Stimulated activated CD4-positive, alpha-beta T cell treated with anti-CD3 and anti-CD28 coated beads, Interleukin-4, amount 100 ng/mL, for 1 hour (primary cell): ENCODE measurements around the gene EYA4.

ENCODE experiments used
- DNase-seq: peaks from one replicate; pipeline ENCODE4 v3.0.0-alpha.2; 2020

Gene EYA4

GRCh38 chr6:133468591-133468990 lies 227.4 kb downstream of the EYA4 start:
- DNase-seq, result no peak

DNA sequence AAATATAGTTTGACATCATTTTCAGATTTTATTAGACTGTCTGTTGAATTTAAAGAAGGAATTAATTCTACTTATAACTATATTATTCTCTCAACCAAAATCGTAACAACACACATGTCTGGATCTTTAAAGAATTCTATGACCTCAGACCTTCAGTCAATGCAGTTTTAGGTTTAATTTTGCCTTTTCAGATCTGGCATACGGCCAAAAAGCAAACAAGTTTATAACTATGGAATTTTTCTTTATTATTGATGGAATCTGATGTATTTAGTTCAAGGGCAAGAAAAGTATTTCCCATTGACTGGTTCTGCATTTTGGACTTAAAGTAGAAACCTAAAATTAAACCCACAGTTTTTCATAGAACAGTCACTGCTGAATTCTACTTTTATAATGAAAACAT lies 233.4 kb downstream of the EYA4 start:
- no peak for DNase-seq

GRCh38 chr6:133478673-133479072 lies 237.5 kb downstream of the EYA4 start:
- DNase-seq, result no peak

DNA sequence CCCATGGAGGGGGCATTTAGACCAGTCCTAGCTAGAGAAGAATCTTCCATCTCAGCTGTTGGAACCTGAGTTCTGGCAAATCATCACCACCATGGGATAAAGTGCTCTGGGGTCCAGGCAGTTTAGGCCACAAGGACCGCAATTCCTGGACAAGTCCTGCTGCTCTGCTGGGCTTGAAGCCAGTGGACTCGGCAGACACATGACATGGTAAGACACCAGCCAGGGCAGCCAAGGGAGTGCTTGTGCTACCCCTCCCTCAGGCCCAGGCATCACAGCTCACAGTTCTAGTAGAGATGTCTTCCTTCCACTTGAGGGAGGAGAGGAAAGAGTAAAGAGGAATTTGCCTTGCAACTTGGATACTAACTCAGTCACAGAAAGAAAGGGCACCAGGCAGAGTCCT lies 246.0 kb downstream of the EYA4 start:
- DNase-seq, result no peak

GRCh38 chr6:133495205-133495903 lies 254.2 kb downstream of the EYA4 start:
- DNase-seq, result no peak

GRCh38 chr6:133499662-133500061 lies 258.5 kb downstream of the EYA4 start:
- DNase-seq, result no peak

- no peak for DNase-seq
Observed at GRCh38 chr6:133501675-133502270, 260.6 kb downstream of the EYA4 start.

DNA sequence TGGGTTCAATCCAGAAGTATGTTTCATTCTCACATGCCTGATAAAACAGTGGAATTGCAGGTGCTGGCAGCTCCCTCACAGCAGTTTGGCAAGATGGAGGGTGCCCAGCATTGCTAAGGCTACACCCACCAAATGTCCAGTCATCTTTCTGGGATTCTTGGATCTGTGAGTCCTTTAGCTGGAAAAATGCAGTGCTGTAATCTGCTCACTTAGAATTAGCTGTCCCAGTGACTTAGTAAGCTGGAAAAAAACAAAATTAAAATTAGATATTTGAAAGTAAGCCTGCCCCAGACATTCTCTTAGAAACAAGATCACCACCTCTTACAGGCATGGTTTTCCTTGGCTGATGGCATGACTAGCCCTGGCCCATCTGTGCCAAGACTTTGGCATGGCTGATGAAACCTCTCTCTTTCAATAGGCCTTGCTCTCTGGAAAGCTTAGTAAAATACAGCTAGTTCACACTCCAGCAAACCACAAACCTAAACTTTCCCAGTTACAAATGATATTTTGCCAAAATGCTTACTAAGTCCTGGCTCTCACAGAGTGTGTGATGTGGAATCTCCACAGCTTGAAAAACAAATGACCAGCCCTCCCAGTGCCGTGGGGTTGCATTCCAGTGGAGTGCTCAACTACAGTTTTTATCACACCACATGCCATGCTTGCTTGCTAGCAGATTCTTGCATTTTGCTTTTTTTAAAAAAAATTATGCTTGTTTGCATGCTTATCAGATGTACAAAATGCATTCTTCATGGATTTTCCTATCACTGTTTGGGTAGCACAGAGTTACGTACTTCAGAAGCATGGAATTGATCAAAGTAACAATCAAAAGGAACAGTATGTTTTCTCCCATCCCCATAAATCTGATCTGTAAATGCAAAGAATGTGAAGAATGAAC lies 261.5 kb downstream of the EYA4 start:
- DNase-seq, result no peak

GRCh38 chr6:133503336-133503729 lies 262.2 kb downstream of the EYA4 start:
- DNase-seq, result no peak

DNA sequence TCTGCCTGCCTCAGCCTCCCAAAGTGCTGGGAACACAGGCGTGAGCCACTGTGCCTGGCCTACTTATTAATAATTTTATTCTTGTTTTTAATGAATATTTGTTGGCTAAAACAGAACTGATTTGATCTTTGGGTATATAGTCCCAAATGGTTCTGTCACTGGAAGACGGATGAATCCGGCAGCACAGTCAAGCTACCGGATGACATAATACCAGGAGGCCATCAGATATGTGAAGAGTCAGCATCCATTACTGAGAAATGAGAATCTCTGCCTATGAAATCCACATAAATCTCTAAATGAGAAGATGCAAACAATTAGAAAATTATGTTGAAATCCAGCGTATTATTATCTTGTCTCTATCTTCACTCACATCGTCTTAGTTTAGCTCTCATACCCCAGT lies 263.0 kb downstream of the EYA4 start:
- no peak for DNase-seq

DNA sequence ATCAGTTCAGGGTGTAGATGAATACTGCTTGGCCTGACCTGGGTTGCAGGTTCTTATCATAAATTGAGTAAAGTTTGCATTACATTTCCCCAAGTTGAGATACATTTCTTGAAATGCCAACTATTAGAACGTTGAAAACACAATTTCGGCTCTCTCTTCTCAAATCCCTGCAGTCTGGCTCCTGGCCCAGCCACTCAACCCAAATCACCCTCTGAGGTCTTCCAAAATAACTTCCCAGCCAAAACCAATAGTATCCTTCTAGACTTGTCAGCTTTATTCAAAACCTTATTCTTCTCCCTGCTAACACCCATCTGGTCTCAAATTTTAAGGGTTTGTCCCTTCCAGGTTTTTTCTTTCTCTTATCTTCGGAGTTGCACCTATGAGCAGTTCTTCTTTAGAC lies 263.6 kb downstream of the EYA4 start:
- DNase-seq, result no peak

DNA sequence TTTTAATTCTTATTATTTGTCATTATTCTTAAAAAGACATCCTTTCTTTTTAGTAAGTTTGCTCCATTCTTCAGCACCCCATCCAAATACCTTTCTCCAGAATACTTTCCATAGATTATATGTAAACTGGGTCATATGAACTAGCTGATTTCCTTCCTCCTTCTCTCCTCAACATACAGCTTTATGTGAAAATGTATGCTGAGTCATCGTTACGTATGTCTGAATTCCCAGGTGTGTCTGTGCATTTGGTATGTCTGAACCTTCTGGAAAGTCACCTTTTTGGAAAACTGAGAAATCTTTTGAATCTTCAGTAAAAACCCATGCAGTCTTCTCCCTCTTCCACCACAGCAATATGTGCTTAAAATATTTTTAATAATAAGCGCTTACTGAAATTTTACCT lies 264.5 kb downstream of the EYA4 start:
- DNase-seq, result no peak

GRCh38 chr6:133512410-133513016 lies 271.4 kb downstream of the EYA4 start:
- DNase-seq, result peak; percentile 3

- no peak for DNase-seq
Observed at GRCh38 chr6:133523816-133524215, 282.7 kb downstream of the EYA4 start.

GRCh38 chr6:133526436-133526835 lies 285.3 kb downstream of the EYA4 start:
- DNase-seq, result no peak

GRCh38 chr6:133528566-133528965 lies 287.4 kb downstream of the EYA4 start:
- DNase-seq, result no peak

DNA sequence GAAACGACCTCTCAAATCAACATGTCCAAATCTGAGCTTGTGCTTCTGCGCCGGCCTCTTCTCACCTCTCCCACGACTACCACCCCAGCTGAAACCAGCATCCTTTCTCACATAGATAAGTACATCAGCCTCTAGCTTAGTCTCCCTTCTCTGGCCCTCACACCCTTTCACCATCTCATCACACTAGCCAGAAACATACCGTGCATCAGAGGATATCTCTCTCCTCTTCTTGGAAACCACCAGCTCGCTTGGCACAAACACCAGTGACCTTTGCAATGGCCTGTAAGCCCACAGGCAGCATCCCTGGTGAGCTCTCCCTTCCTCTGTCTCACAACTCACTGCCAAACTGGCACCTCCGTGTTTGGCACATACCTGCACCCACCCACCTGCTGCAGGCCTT lies 291.8 kb downstream of the EYA4 start:
- DNase-seq, result no peak

DNA sequence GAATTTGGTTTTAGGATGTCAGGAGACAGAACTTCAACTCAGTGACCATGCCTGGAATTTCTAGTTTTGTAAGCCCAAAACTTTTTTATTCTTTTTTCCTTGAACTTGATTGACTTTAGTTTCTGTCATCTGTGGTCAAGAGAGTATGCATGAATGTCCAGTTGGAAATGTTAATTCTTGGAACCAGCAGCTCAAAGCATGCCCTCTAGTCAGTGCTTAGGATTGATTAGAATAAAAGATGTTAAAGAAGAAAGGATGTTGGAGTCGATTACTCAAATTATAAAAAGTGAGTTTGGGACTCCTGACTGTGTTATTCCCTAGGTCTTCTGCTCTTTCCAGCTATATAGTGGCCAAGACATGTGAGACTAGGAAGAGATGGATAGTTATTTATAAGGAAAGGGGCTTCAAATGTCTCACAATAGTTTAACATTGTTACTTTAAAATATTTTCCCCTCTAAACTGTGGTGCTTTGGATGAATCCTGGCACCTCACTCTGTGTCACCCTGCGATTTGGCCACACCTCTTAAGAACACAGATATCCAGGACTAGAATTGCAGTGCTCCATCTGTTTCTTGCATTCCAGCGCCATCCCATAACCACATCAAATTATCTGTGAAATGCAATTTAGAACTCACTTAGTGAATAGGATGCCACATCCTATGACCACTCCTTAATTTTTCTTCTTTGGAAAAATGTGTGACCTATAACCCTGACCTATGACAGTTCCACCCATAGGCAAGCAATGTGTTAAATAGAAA lies 298.5 kb downstream of the EYA4 start:
- no peak for DNase-seq

- DNase-seq, result no peak
Observed at GRCh38 chr6:133540361-133540760, 299.2 kb downstream of the EYA4 start.

DNA sequence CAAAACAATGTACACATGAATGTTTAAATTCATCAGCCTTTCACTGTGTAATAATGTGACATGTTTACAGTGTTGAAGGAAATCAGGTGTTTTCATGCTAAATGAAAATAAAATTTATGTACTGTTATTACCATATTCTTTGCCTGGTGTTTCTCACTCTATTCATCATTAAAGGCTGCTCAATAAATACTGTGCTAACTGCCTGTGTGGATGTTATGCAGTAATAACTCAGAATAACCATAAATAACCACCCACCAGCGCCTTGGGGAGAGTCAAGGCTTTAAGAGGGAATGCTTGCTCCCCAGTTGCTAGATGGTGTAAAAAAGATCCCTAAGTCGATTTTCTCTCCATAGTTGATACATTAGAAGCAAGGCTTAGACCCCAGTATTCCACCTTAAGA lies 299.9 kb downstream of the EYA4 start:
- DNase-seq, result no peak

DNA sequence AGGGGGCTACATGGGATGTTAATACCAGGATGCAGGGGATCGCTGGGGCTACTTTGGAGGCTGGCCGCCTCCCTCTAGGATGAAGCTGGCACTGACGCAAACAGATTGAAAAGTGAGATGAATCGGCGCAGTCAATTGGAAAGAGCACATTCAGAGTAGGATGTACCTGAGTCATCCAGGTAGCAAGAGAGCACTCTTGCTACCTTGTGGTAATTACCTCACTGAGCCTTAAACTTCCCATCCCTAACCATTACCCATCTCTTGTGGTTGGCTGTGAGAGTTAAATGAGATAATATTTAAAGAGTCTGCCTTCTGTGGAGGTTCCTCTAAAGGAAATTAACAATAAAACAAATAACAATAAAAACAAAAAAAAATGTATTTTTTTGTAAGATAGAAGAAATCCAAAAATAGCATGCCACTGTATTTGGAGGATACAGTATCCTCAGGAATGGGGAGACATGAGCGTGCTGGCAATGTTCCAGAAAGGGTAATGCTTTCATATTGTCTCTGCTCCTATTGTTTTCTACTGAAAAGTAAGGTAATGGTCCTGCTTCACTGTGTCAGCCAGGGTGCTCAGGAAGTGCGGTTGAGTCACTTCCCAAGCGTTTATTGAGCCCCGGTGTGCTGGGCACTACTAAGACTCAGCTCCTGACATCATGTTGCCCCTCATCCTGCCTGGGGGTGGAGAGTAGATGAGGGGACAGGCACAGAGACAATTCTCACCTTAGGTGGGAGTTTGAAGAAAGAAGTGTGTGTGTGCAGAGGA lies 301.1 kb downstream of the EYA4 start:
- DNase-seq, result no peak

DNA sequence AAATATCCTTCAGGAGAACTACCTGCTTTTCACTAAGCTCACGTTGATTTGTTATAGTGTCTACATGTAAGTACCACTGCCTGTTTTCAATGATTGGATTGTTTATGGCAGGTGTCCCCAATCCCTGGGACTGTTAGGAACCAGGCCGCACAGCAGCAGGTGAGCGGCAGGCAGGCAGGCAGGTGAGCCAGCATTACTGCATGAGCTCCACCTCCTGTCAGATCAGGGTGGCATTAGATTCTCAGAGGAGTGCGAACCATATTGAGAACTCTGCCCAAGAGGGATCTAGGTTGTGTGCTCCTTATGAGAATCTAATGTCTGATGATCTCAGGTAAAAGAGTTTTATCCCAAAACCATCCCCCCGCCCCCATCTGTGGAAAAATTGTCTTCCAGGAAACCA lies 303.3 kb downstream of the EYA4 start:
- DNase-seq, result no peak
